ENCODE measurements around the gene DDX19B.
A peak's percentile ranks its signal among the peaks of the same experiment; 100 is the strongest.
"Not testable (repeated sequence)": the region's sequence is repeated elsewhere in the genome, so short reads cannot be mapped to it uniquely, and the experiment has no call there.

The DDX19B gene

DNA sequence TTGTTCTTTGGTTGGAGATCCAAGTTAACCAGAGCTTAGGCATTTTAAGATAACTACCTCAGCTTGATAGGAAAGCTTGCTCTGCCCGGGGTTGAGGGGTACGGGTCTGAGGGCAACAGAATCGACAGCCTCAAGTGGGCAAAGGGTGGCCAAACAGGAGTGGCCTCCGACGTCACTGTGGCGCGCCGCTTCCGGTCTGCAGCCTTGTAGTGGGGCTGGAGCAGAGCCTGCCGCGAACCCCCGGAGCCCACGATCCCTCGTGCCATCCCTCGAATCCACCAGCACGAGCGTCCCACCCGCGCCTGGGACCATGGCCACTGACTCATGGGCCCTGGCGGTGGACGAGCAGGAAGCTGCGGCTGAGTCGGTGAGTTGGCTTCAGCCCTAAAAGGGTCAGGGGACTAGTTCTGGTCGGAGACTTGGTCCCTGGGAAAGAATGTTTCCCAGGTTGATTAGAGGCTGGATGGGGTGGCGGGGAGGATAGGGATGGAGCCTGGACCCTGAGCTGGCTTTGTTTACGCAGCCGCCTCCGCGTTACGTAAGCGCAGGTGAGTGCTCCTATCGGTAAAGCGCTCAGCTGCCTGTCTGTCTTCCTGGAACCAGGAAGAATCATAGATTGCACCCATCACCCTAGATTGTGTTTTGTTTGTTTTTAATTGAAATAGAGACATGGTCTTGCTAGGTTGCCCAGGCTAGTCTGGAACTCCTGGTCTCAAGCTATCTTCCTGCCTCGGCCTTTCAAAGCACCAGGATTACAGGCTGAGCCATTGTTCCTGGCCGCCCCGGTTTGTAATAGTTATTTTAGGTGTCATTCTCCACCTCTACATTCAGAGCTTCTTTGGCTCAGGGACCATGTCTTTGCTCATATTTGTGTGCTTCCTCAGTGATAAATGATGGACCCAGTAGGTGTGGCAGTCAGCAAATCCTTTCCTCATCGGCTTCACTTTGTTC is at the start of gene DDX19B:
DDX19B (plus strand) TSS at position 199 of the 951 bp plus-strand sequence; CDS start at position 311, 112 bp downstream.
- Mint-ChIP-seq H3K36me3 (peaks cover 12% of the 10 kb centered on the region), H3K4me3 (peak within 1 kb of the TSS; percentile 95), H3K27ac (peak within 1 kb of the TSS; percentile 97), H3K4me1 (peaks cover 26% of the 10 kb centered on the region), H3K27me3 (no peaks in the 10 kb centered on the region), H3K9me3 (peaks cover 9% of the 10 kb centered on the region)
- ATAC-seq (ENCODE audit: low read depth) (peak; percentile 82), DNase-seq (ENCODE audit: low spot score in 2 of 2) (peak; percentile 21 to 37)

DNA sequence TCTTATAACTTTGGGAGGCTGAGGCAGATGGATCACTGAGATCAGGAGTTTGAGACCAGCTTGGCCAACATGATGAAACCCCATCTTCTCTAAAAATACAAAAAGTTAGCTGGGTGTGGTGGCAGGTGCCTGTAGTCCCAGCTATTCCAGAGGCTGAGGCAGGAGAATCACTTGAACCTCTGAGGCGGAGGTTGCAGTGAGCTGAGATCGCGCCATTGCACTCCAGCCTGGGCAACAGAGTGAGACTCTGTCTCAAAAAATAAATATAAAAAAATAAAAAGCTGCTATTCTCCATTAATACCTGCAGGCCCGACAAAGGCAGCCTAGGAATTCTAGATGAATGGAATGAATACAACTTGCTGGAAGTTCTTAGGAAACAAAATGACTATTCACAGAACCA is 49.3 kb upstream of the DDX19B start:
- H3K36me3 Mint-ChIP-seq; H3K27me3 Mint-ChIP-seq; ATAC-seq (ENCODE audit: low read depth); H3K9me3 Mint-ChIP-seq; H3K4me1 Mint-ChIP-seq; DNase-seq (ENCODE audit: low spot score in 2 of 2): not testable (repeated sequence)
- Mint-ChIP-seq H3K27ac (peak overlapping the region; percentile 38), H3K4me3 (peak overlapping the region; percentile 11)

DNA sequence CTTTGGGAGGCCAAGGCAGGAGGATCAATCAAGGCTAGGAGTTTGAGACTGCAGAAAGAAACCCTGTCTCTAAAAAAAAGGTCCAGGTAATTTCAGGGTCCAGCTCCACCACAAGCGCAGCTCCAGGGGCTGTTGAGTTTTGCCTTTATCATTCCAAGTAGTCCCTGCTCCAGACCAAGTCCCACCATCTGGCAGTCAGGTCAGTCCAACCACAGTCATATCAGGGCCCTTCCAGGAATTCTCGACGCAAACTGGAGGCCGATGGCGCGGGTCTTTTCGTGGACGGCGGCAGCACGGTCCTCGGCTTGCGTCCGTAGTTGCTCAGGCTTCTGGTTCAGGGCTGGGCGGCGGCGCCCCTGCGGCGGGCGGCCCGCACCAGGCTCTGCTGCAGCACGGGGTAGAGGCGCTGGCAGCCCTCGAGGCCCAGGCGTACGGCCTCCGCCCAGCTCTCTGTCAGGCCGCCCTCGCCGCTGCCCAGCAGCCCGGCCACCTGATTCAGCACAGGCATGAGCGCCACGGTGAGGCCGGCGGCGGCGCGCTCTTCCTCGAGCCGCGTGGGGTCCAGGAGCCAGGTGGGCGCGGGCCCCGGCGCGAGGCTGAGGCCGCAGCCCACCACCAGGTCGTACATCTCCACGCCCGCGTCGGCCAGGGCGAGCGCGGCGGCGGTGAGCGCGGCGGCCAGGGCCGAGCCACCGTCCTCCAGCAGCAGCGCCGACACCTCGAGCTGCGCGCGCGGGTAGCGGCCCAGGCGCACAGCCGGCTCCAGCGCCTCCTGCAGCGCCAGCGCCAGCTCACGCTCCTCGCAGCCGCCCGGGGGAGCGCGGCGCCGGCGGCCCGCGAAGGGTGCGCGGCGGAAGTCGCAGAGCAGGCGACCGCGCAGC is 48.0 kb upstream of the DDX19B start:
- Mint-ChIP-seq H3K4me3 (peak overlapping the region; percentile 69), H3K4me1 (peaks cover 8% of the 10 kb centered on the region), H3K36me3 (no peaks in the 10 kb centered on the region), H3K9me3 (no peaks in the 10 kb centered on the region), H3K27me3 (no peaks in the 10 kb centered on the region), H3K27ac (peak overlapping the region; percentile 40)
- ATAC-seq (ENCODE audit: low read depth), result peak; percentile 48
- no peak for DNase-seq (ENCODE audit: low spot score in 2 of 2)

DNA sequence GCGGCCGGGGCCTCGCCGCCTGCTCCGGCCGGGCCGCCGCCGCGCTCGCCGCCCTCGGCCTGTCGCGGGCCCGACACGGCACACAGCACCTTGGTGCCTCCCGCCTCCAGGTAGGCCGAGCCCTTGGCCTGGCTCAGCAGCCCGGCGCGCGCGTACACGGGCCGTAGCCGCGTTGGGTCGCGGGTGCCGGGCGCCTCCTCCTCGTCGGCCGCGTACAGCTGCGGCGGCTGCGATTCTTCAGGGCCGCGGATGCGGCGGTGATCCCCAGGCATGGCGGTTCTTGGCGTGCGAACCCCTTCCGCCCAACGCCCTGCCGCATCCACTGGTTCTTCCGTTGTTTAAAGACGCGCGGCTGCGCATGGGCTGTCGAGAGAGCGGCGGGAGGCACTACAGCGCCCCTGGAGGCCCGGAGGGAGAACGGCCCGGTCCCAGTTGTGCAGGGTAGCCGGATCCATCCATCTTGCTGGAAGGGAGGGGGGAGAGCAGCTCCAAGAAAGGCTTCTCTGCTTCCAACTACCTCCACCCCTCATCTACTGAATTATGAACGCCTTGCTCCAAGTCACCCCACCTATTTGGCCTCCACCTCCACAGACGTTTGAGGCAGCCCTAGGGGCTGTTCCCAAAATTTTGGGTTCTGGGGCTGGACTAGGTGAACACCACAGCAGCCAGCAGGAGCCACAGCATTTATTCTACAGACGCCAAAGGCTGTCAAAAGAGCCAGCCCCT is 47.2 kb upstream of the DDX19B start, which contains the start of gene EXOSC6:
EXOSC6 (minus strand) TSS at position 312 of the 726 bp plus-strand sequence; CDS start at position 272, 40 bp downstream.
- Mint-ChIP-seq H3K27me3 (no peaks in the 10 kb centered on the region), H3K36me3 (no peaks in the 10 kb centered on the region), H3K4me3 (peak within 1 kb of the TSS; percentile 79), H3K9me3 (no peaks in the 10 kb centered on the region), H3K27ac (peak within 1 kb of the TSS; percentile 40), H3K4me1 (peaks cover 8% of the 10 kb centered on the region)
- peak; percentile 90 for ATAC-seq (ENCODE audit: low read depth)
- DNase-seq (ENCODE audit: low spot score in 2 of 2), result peak; percentile 86 to 91

DNA sequence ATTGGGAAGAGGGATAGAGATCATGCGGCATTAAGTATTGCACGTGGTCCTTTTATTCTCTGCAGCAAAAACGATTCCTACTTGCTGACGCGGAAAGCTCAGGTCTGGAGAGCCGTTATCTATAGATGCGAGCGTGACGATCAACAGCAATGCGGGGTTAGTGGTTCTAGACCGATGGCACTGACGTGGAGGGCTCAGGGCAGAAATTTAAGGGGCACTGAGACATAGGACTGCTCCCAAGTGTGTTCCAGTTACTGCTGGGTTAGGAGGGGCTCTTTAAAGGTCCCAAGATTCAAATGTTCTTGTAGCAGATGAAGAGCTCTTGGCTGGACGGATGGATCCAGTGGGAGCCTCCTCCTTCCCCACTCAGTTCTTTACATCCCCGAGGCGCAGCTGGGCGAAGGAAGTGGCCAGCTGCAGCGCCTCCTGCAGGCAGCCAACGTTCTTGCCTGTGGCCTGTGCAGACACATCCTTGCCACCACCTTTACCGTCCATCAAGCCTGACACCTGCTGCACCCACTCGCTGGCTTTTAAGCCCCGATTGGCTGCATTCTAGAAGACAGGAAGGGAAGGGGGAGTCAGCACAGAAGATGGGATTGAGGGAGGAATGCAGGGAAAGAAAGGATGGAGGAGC is 46.5 kb upstream of the DDX19B start:
- Mint-ChIP-seq H3K4me3 (no peak overlapping the region), H3K27me3 (no peaks in the 10 kb centered on the region), H3K9me3 (no peaks in the 10 kb centered on the region), H3K4me1 (peaks cover 8% of the 10 kb centered on the region), H3K36me3 (no peaks in the 10 kb centered on the region), H3K27ac (no peak overlapping the region)
- DNase-seq (ENCODE audit: low spot score in 2 of 2), result no peak
- ATAC-seq (ENCODE audit: low read depth), result no peak

DNA sequence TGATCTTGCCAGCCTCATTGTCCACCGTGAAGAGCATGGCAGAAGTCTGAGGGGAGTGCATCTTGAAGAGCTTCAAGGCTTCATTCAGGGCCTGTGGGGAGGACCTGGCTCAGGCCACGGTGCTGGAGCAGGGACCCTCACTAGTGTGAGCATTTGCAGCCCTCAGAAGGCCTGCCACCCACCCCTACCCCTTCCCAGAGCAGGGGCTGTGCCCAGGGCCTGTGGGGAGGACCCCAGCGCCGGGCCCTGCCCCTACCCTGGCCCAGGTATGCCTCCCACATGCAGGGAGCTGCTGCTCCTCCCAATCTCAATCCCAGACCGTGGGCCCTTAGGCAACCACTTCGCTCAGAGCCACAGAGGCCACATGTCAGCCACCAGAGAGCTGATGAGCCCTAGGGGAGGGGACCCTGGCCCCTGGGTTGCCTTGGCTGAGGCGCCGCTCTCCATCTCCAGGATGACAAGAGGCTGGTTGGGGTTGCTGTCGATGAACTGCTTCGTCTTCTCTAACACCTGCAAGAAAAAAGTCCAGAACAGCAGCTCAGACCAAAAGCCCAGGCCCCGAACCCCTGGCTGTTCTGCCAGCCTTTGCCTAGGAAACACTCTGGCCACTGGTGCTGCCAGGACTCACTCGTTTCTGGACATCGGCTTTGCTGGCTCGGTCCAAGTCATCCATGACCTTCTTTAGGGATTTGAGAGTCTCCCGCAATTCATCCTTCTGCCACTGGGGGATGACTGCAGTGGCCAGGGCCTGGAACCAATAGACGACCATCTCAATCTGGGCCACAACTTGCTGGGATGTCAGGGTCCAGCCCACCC is 45.5 kb upstream of the DDX19B start:
- Mint-ChIP-seq H3K9me3 (no peaks in the 10 kb centered on the region), H3K4me1 (peaks cover 8% of the 10 kb centered on the region), H3K27ac (no peak overlapping the region), H3K36me3 (peaks cover 1% of the 10 kb centered on the region), H3K27me3 (no peaks in the 10 kb centered on the region), H3K4me3 (no peak overlapping the region)
- DNase-seq (ENCODE audit: low spot score in 2 of 2) (peak in 1 of 2 donors; percentile 21), ATAC-seq (ENCODE audit: low read depth) (no peak)

DNA sequence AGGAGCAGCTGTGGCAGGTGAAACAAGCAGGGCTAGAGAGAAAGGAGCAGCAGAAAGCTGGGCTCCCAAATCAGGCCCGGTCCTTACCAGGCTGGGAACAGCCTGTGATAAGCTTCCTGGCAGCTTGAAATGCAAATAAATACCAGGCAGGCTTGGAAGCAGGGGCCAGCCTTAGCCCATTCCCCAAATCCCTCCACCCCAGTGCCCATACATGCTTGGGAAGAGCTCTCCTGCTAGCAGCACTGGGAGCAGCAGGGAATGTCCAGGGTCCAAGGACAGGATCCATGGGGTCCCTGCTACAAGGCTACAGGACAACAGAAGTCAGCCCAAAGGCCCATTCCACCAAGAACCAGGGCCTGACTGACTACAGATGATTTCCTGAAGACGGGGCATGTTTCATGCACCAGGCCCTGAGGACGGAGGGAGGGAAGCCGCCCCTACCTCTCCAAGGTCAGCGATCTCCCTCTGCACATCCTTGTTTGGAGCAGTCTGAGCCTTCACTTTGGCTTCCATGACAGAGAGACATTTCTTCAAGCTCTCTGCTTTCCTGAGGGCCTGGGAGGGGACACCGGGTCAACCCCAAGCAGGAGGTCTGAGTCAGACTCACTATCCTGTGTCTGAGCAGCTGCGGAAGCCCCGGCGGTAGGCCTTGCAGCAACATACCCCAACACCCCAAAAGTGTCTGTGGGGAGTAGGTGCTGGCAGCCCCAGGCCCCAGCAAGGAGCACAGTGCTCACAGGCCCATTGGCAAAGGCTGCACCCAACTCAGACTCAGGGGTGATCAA is 44.6 kb upstream of the DDX19B start:
- H3K27ac Mint-ChIP-seq, result no peak overlapping the region
- H3K9me3 Mint-ChIP-seq, result no peaks in the 10 kb centered on the region
- ATAC-seq (ENCODE audit: low read depth) (no peak), DNase-seq (ENCODE audit: low spot score in 2 of 2) (no peak)
- peaks cover 8% of the 10 kb centered on the region for H3K36me3 Mint-ChIP-seq
- H3K4me1 Mint-ChIP-seq, result peaks cover 5% of the 10 kb centered on the region
- H3K27me3 Mint-ChIP-seq, result no peaks in the 10 kb centered on the region
- H3K4me3 Mint-ChIP-seq, result no peak overlapping the region

DNA sequence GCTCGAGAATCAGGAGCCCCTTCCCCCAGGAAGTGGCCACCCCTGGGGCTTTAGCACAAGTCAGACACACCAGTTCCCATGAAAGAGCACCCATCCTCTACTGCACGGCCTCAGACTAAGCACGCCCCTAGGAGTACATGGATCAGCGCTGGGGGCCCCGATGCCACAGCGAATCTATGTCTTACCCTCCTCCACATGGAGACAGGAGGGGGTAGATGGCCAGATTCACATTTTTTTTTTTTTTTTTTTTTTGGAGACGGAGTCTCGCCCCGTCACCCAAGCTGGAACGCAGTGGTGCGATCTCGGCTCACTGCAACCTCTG is 44.1 kb upstream of the DDX19B start:
- Mint-ChIP-seq H3K4me3 (no peak overlapping the region), H3K4me1 (peaks cover 3% of the 10 kb centered on the region), H3K36me3 (peaks cover 9% of the 10 kb centered on the region), H3K27me3 (no peaks in the 10 kb centered on the region), H3K27ac (no peak overlapping the region), H3K9me3 (no peaks in the 10 kb centered on the region)
- DNase-seq (ENCODE audit: low spot score in 2 of 2) (no peak), ATAC-seq (ENCODE audit: low read depth) (no peak)

DNA sequence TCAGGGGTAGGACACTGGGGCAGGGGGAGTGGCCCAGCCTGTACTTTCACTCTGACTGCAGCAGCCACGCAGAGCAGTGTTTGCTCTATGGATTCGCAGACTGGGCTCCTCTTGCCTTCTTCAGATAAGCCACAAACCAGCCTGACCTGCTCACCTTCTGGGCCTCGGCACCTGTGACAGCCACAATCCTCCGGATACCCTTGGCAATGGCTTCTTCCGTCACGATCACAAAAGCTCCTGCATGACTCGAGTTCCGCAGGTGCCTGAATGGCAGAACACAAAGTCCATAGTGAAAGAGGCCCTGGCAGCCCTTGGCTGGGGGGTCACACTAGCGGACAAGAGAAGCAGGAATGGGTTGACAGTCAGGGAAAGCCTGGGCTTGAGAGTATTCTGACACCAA is 43.4 kb upstream of the DDX19B start:
- H3K36me3 Mint-ChIP-seq, result peaks cover 11% of the 10 kb centered on the region
- H3K4me3 Mint-ChIP-seq, result no peak overlapping the region
- H3K4me1 Mint-ChIP-seq, result no peaks in the 10 kb centered on the region
- no peaks in the 10 kb centered on the region for H3K9me3 Mint-ChIP-seq
- no peaks in the 10 kb centered on the region for H3K27me3 Mint-ChIP-seq
- DNase-seq (ENCODE audit: low spot score in 2 of 2) (no peak), ATAC-seq (ENCODE audit: low read depth) (no peak)
- no peak overlapping the region for H3K27ac Mint-ChIP-seq

GRCh38 chr16:70257391-70257790 is 41.6 kb upstream of the DDX19B start:
- Mint-ChIP-seq H3K4me1 (no peaks in the 10 kb centered on the region), H3K27me3 (no peaks in the 10 kb centered on the region), H3K4me3 (no peak overlapping the region), H3K9me3 (no peaks in the 10 kb centered on the region), H3K36me3 (peaks cover 16% of the 10 kb centered on the region), H3K27ac (no peak overlapping the region)
- DNase-seq (ENCODE audit: low spot score in 2 of 2) (no peak), ATAC-seq (ENCODE audit: low read depth) (no peak)

- ATAC-seq (ENCODE audit: low read depth), result no peak
- no peaks in the 10 kb centered on the region for H3K27me3 Mint-ChIP-seq
These were observed 40.9 kb upstream of the DDX19B start for GRCh38 chr16:70258065-70258464.

DNA sequence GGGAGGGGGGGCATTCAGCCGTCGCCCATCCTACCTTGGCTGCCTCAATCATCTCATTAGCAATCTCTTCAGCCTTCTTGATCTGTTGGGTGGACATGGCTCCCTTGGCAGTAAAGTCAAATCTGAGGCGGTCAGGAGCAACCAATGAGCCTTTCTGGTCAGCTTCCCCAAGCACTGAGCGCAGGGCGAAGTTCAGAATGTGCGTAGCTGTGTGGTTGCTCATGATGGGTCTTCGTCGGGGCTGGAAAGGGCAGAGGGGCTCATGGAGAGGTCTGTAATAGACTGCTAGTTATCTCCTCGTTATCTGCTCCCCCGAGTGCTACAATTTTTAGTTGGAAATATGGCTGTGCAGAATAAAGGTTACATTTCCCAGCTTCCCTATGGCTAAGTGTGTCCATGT is 40.0 kb upstream of the DDX19B start:
- Mint-ChIP-seq H3K9me3 (no peaks in the 10 kb centered on the region), H3K4me3 (no peak overlapping the region), H3K27ac (no peak overlapping the region), H3K36me3 (peaks cover 18% of the 10 kb centered on the region), H3K4me1 (no peaks in the 10 kb centered on the region), H3K27me3 (no peaks in the 10 kb centered on the region)
- DNase-seq (ENCODE audit: low spot score in 2 of 2) (no peak), ATAC-seq (ENCODE audit: low read depth) (no peak)

More at GRCh38 chr16:70258065-70258464, 40.9 kb upstream of the DDX19B start:
- Mint-ChIP-seq H3K27ac (no peak overlapping the region), H3K9me3 (no peaks in the 10 kb centered on the region), H3K4me3 (no peak overlapping the region), H3K4me1 (no peaks in the 10 kb centered on the region), H3K36me3 (peaks cover 18% of the 10 kb centered on the region)
- no peak for DNase-seq (ENCODE audit: low spot score in 2 of 2)
